Lower leg skin (tissue), 3 donors: ENCODE data around the gene CALCOCO1.

Experiments
- CTCF ChIP-seq, 3 donors: fragments of 450-650 bp; IDR thresholded peaks; one replicate each; pipeline ENCODE4 v1.5.1; 2016; ENCODE audit warnings: antibody characterized with exemption in 3 of 3, mild to moderate bottlenecking in 3 of 3, moderate library complexity in 2 of 3
- POLR2A ChIP-seq, 2 donors: fragments of 450-650 bp; IDR thresholded peaks; one replicate each; pipeline ENCODE4 v1.6.1; 2016 to 2017; ENCODE audit warnings: antibody characterized with exemption in 2 of 2, mild to moderate bottlenecking in 1 of 2, moderate library complexity in 1 of 2

- TF ChIP-seq CTCF (IDR thresholded peaks at IDR 0.05) (no peak), POLR2A (IDR thresholded peaks at IDR 0.05) (no peak)
These were observed 4.7 kb downstream of the CALCOCO1 start for GRCh38 chr12:53722450-53723041.
